ENCODE measurements around the gene CCDC33.

The CCDC33 gene

GRCh38 chr15:74384881-74385643, 148.9 kb downstream of the CCDC33 start:
- peak; percentile 16 to 29 for DNase-seq

- no peak for DNase-seq
Measured at GRCh38 chr15:74385733-74386132, 149.6 kb downstream of the CCDC33 start.
